ES-I3 (cell line): ENCODE results near the gene C1RL.

Source experiments
- H3K36me3 ChIP-seq: 2 replicates; pipeline ENCODE4 v1.6.1; 2013; ENCODE audit warnings: mild to moderate bottlenecking, low read length, control low read depth, moderate library complexity; ENCODE audit not compliant: insufficient read depth
- H3K4me1 ChIP-seq: 2 replicates; pipeline ENCODE4 v1.6.1; 2013; ENCODE audit warnings: mild to moderate bottlenecking, control low read depth, low read length; ENCODE audit not compliant: insufficient read depth
- H3K9ac ChIP-seq: 2 replicates; pipeline ENCODE4 v1.6.1; 2013; ENCODE audit warnings: low read depth, mild to moderate bottlenecking, low read length, moderate library complexity
- H3K9me3 ChIP-seq: 2 replicates; pipeline ENCODE4 v1.6.1; 2013; ENCODE audit warnings: mild to moderate bottlenecking, low read length, moderate library complexity; ENCODE audit not compliant: control insufficient read depth, insufficient read depth

The C1RL gene

GRCh38 chr12:7046383-7047105 lies 62.5 kb downstream of the C1RL start:
- Histone ChIP-seq H3K9ac (no peak overlapping the region), H3K4me1 (no peaks in the 10 kb centered on the region), H3K36me3 (no peaks in the 10 kb centered on the region), H3K9me3 (no peaks in the 10 kb centered on the region)

- H3K9me3 ChIP-seq: no peaks in the 10 kb centered on the region
- no peaks in the 10 kb centered on the region for H3K36me3 ChIP-seq
- no peak overlapping the region for H3K9ac ChIP-seq
- no peaks in the 10 kb centered on the region for H3K4me1 ChIP-seq
These were observed 63.1 kb downstream of the C1RL start for GRCh38 chr12:7045913-7046312.
